Panc1 (cell line): Measurements from ENCODE around the gene GZMM. TPM values are rescaled to one million over a fixed set of nuclear protein-coding genes. Genes with fewer than 3 reads are reported as not detected.

Source experiments
- ATAC-seq: fragments of 200-7000 bp; cut with Tn5 transposase; 2 replicates; pipeline ENCODE4 v1.9.1; 2020; ENCODE audit warnings: mild to moderate bottlenecking, moderate library complexity
- BruUV-seq: library from RNA; stranded (reverse); fragments of 400-500 nt; replicated peaks from 2 replicates; lab custom pipeline; 2021; lab: Mats Ljungman, UMichigan
- CTCF ChIA-PET: fragments of 300-600 bp; sonication (Branson Sonifier 250); formaldehyde crosslinking; loops from one replicate; lab custom pipeline; 2022; ENCODE audit warnings: antibody characterized with exemption; lab: Charles Lee
- POLR2A ChIA-PET: fragments of 300-600 bp; sonication (Branson Sonifier 250); formaldehyde crosslinking; loops from one replicate; lab custom pipeline; 2022; ENCODE audit warnings: antibody characterized with exemption; lab: Charles Lee
- DNase-seq: peaks from one replicate; pipeline ENCODE4 v3.0.0-alpha.2; 2010; ENCODE audit warnings: low read depth, low spot score
- H3K27ac ChIP-seq: 2 replicates; pipeline ENCODE4 v1.5.1; 2011; ENCODE audit warnings: mild to moderate bottlenecking, low read length, inconsistent platforms
- H3K27me3 ChIP-seq: fragments of 200-500 bp; sonication (Bioruptor generic); 2 replicates; pipeline ENCODE4 v1.6.0; 2014; ENCODE audit warnings: low read length, inconsistent platforms; ENCODE audit not compliant: control insufficient read depth, insufficient read depth
- H3K36me3 ChIP-seq: fragments of 200-500 bp; sonication (Bioruptor generic); 2 replicates; pipeline ENCODE4 v1.5.1; 2014; ENCODE audit warnings: inconsistent platforms, mild to moderate bottlenecking, low read length, moderate library complexity; ENCODE audit not compliant: control insufficient read depth, insufficient read depth
- H3K4me1 ChIP-seq: 2 replicates; pipeline ENCODE4 v1.5.1; 2011; ENCODE audit warnings: inconsistent platforms, mild to moderate bottlenecking, low read length, moderate library complexity; ENCODE audit not compliant: control insufficient read depth, insufficient read depth
- H3K4me3 ChIP-seq, 2 experiments: 2 replicates each; pipeline ENCODE4 v1.5.1; 2011 to 2012; ENCODE audit warnings: low read depth in 2 of 2, low read length in 2 of 2, mild to moderate bottlenecking in 2 of 2, inconsistent platforms in 1 of 2, moderate library complexity in 1 of 2
- H3K9me3 ChIP-seq: fragments of 200-500 bp; sonication (Bioruptor generic); 2 replicates; pipeline ENCODE4 v1.5.1; 2014; ENCODE audit warnings: low read depth, mild to moderate bottlenecking, inconsistent platforms, low read length, moderate library complexity; ENCODE audit not compliant: control insufficient read depth, insufficient read depth
- CTCF ChIP-seq: fragments of 450-650 bp; IDR thresholded peaks from 2 replicates; pipeline ENCODE4 v1.5.1; 2017; ENCODE audit warnings: mild to moderate bottlenecking
- POLR2AphosphoS5 ChIP-seq: IDR thresholded peaks from 2 replicates; pipeline ENCODE4 v1.6.1; 2012; ENCODE audit warnings: mild to moderate bottlenecking, low read depth, low read length, moderate library complexity
- REST ChIP-seq, 2 experiments: IDR thresholded peaks; 2 replicates each; pipeline ENCODE4 v1.6.1; 2011 to 2012; ENCODE audit warnings: low read depth in 2 of 2, control low read depth in 1 of 2, low read length in 1 of 2, mild to moderate bottlenecking in 1 of 2, moderate library complexity in 1 of 2; ENCODE audit not compliant: insufficient read depth in 1 of 2
- SIN3A ChIP-seq: IDR thresholded peaks from 2 replicates; pipeline ENCODE4 v1.6.1; 2012; ENCODE audit warnings: low read depth, mild to moderate bottlenecking, low read length, moderate library complexity, borderline replicate concordance; ENCODE audit not compliant: insufficient read depth
- TCF7L2 ChIP-seq: IDR thresholded peaks from 2 replicates; pipeline ENCODE4 v1.6.1; 2011; ENCODE audit warnings: mild to moderate bottlenecking, low read depth, low read length, inconsistent platforms
- in situ Hi-C: cut with HindIII; loops from 2 replicates; pipeline ENCODE4 v1.10.0; 2016; ENCODE audit warnings: low sequenced_read_pairs, low pct_unique_long_range_greater_than_20kb
- intact Hi-C: fragments of 100-400 bp; cut with micrococcal nuclease; formaldehyde crosslinking; loops from one replicate; pipeline ENCODE4 v1.10.0; 2022; ENCODE audit not compliant: unreplicated experiment
- total RNA-seq: library from RNA; stranded (reverse); gene quantifications from one replicate; pipeline ENCODE4 v1.2.1, GENCODE V29; 2021; ENCODE audit not compliant: unreplicated experiment

The GZMM gene
- total RNA-seq, 1 experiment from 2014 or later: 0.69 TPM

GRCh38 chr19:556611-557382, 12.9 kb downstream of the GZMM start:
- no peaks in the 10 kb centered on the region for H3K27me3 ChIP-seq
- POLR2A ChIA-PET: no interaction called here
- no peak for TF ChIP-seq POLR2AphosphoS5
- TF ChIP-seq CTCF: no peak
- TF ChIP-seq TCF7L2: no peak
- no peak for TF ChIP-seq SIN3A
- TF ChIP-seq REST (IDR thresholded peaks at IDR 0.05; ENCODE audit: insufficient read depth in 1 of 2, low read depth in 2 of 2, low read length in 1 of 2): no peak
- BruUV-seq: no TSS peak
- in situ Hi-C loops (no loop called here), intact Hi-C loops (no loop called here)
- H3K4me3 ChIP-seq: no peak overlapping the region
- no peak overlapping the region for H3K27ac ChIP-seq
- H3K36me3 ChIP-seq: no peaks in the 10 kb centered on the region
- ATAC-seq (peak; percentile 27; the same call in 1 of the 2 replicates), DNase-seq (no peak)
- CTCF ChIA-PET: no interaction called here
- H3K9me3 ChIP-seq: no peaks in the 10 kb centered on the region
- peaks cover 3% of the 10 kb centered on the region; the same call in 1 of the 2 replicates for H3K4me1 ChIP-seq

GRCh38 chr19:558770-559439, 15.1 kb downstream of the GZMM start:
- ChIA-PET CTCF (no interaction called here), POLR2A (no interaction called here)
- in situ Hi-C loops: no loop called here
- Histone ChIP-seq H3K4me1 (peaks cover 3% of the 10 kb centered on the region; the same call in 1 of the 2 replicates), H3K9me3 (no peaks in the 10 kb centered on the region), H3K27ac (no peak overlapping the region), H3K36me3 (no peaks in the 10 kb centered on the region), H3K27me3 (no peaks in the 10 kb centered on the region), H3K4me3 (no peak overlapping the region)
- no TSS peak for BruUV-seq
- intact Hi-C loops: no loop called here
- no peak for ATAC-seq
- DNase-seq: no peak
- TF ChIP-seq SIN3A (no peak), POLR2AphosphoS5 (0 out of 2 replicates have a peak, but pooled peaks have one; percentile 17), CTCF (no peak)
